Keratinocyte (primary cell): ENCODE results near the gene DNAJC18. TPM values are rescaled to one million over a fixed set of nuclear protein-coding genes. Genes with fewer than 3 reads are reported as not detected.
"Not testable (repeated sequence)": the region's sequence is repeated elsewhere in the genome, so short reads cannot be mapped to it uniquely, and the experiment has no call there.

Source experiments
- DNase-seq: peaks from one replicate; pipeline ENCODE4 v3.0.0-alpha.2; 2011; ENCODE audit warnings: low read depth, missing footprints, low spot score
- FAIRE-seq: peaks from 2 replicates; lab custom pipeline; 2011; peaks lifted over from hg19 to GRCh38; lab: Jason Lieb, UNC
- H2AFZ ChIP-seq: 2 replicates; pipeline ENCODE4 v1.6.0; 2012; ENCODE audit warnings: low read length, control low read depth, inconsistent platforms; ENCODE audit not compliant: control insufficient read depth
- H3K27ac ChIP-seq: 2 replicates; pipeline ENCODE4 v1.5.1; 2011; ENCODE audit warnings: low read length; ENCODE audit not compliant: control insufficient read depth, insufficient read depth
- H3K27me3 ChIP-seq: 3 replicates; pipeline ENCODE4 v1.6.0; 2011; ENCODE audit warnings: low read length; ENCODE audit not compliant: control insufficient read depth, insufficient read depth; ENCODE audit errors: extremely low read depth
- H3K36me3 ChIP-seq, 2 experiments: 2 replicates in 1 of 2; 3 replicates in 1 of 2; pipeline ENCODE4 v1.5.1; 2011; ENCODE audit warnings: low read length in 2 of 2, mild to moderate bottlenecking in 1 of 2; ENCODE audit not compliant: control insufficient read depth in 2 of 2, insufficient read depth in 2 of 2; ENCODE audit errors: extremely low read depth in 1 of 2
- H3K4me1 ChIP-seq: 3 replicates; pipeline ENCODE4 v1.5.1; 2011; ENCODE audit warnings: low read length; ENCODE audit not compliant: control insufficient read depth, insufficient read depth; ENCODE audit errors: extremely low read depth
- H3K4me2 ChIP-seq: 3 replicates; pipeline ENCODE4 v1.6.0; 2011; ENCODE audit warnings: low read depth, low read length; ENCODE audit not compliant: control insufficient read depth, insufficient read depth; ENCODE audit errors: extremely low read depth
- H3K4me3 ChIP-seq, 3 experiments: fragments of 200-600 bp in 1 of 3; sonication (generic) in 1 of 3; 2 replicates in 2 of 3; 3 replicates in 1 of 3; pipeline ENCODE4 v1.5.1; 2011 to 2016; ENCODE audit warnings: low read length in 3 of 3, mild to moderate bottlenecking in 3 of 3, control low read depth in 2 of 3, inconsistent platforms in 1 of 3, low read depth in 1 of 3, mixed read lengths in 1 of 3, mixed run types in 1 of 3, moderate library complexity in 1 of 3; ENCODE audit not compliant: control insufficient read depth in 2 of 3, insufficient read depth in 2 of 3; ENCODE audit errors: extremely low read depth in 1 of 3
- H3K79me2 ChIP-seq: 2 replicates; pipeline ENCODE4 v1.6.0; 2012; ENCODE audit warnings: low read length; ENCODE audit not compliant: control insufficient read depth, insufficient read depth
- H3K9ac ChIP-seq: 3 replicates; pipeline ENCODE4 v1.6.0; 2011; ENCODE audit warnings: low read length; ENCODE audit not compliant: control insufficient read depth, insufficient read depth; ENCODE audit errors: extremely low read depth
- H3K9me1 ChIP-seq: 3 replicates; pipeline ENCODE4 v1.6.0; 2011; ENCODE audit warnings: low read length; ENCODE audit not compliant: control insufficient read depth, insufficient read depth; ENCODE audit errors: extremely low read depth
- H3K9me3 ChIP-seq: 2 replicates; pipeline ENCODE4 v1.5.1; 2012; ENCODE audit warnings: low read depth, low read length; ENCODE audit not compliant: control insufficient read depth
- H4K20me1 ChIP-seq: 3 replicates; pipeline ENCODE4 v1.6.0; 2011; ENCODE audit warnings: low read length; ENCODE audit not compliant: control insufficient read depth, insufficient read depth; ENCODE audit errors: extremely low read depth
- CTCF ChIP-seq, 3 experiments: IDR thresholded peaks in 1 of 3; conservative IDR thresholded peaks in 1 of 3; optimal IDR thresholded peaks in 1 of 3; 2 replicates in 2 of 3; 3 replicates in 1 of 3; pipeline versions ENCODE3 to v1.5.1; 2011; ENCODE audit warnings: low read length in 3 of 3, mild to moderate bottlenecking in 3 of 3, moderate library complexity in 2 of 3, control low read depth in 1 of 3, inconsistent platforms in 1 of 3; ENCODE audit not compliant: insufficient read depth in 2 of 3; ENCODE audit errors: extremely low read depth in 1 of 3
- EZH2 ChIP-seq: IDR thresholded peaks from one replicate; pipeline ENCODE4 v1.6.1; 2012; ENCODE audit warnings: inconsistent platforms, mild to moderate bottlenecking, low read length, moderate library complexity
- dilution Hi-C: fragments of 300-500 bp; cut with MboI; formaldehyde crosslinking; loops from one replicate; pipeline ENCODE4 v1.7.0; 2020; ENCODE audit warnings: low sequenced_read_pairs; ENCODE audit not compliant: extremely low pct_ligation_motif_present
- polyA plus RNA-seq, 5 experiments: library from polyadenylated mRNA; depleted of rRNA in 3 of 5; stranded (reverse) in 3 of 5; stranded (forward) in 1 of 5; unstranded in 1 of 5; fragments of >200 nt; gene quantifications; 1 replicate in 1 of 5; 2 replicates in 3 of 5; 3 replicates in 1 of 5; pipeline versions ENCODE4 v1.2.1 to v1.2.3, GENCODE V29; 2011 to 2012; ENCODE audit warnings: missing spikeins in 2 of 5, low read depth in 1 of 5, low replicate concordance in 1 of 5

DNAJC18 gene
- polyA plus RNA-seq, 1 donor (not counting 4 experiments of a cell fraction or from before 2014, with no cell fraction given) = 6.6 TPM

- Histone ChIP-seq H3K9me3 (no peaks in the 10 kb centered on the region), H4K20me1 (no peaks in the 10 kb centered on the region), H3K4me2 (no peak overlapping the region), H2AFZ (no peak overlapping the region), H3K79me2 (peaks cover 4% of the 10 kb centered on the region), H3K9ac (no peak overlapping the region), H3K27ac (no peak overlapping the region), H3K4me3 (no peak overlapping the region), H3K4me1 (peaks cover 39% of the 10 kb centered on the region), H3K27me3 (no peaks in the 10 kb centered on the region), H3K36me3 (no peaks in the 10 kb centered on the region), H3K9me1 (no peaks in the 10 kb centered on the region)
- no peak for FAIRE-seq
- no peak for DNase-seq
- dilution Hi-C loops = no loop called here
- TF ChIP-seq CTCF (optimal IDR thresholded peaks at IDR 0.05 in 1 of 3, IDR thresholded peaks at IDR 0.05 in 1 of 3, conservative IDR thresholded peaks at IDR 0.05 in 1 of 3; ENCODE audit: extremely low read depth in 1 of 3, insufficient read depth in 2 of 3, low read length in 3 of 3) (no peak), EZH2 (no peak)
Measured at GRCh38 chr5:139388198-139388821, 51.0 kb downstream of the DNAJC18 start.

DNA sequence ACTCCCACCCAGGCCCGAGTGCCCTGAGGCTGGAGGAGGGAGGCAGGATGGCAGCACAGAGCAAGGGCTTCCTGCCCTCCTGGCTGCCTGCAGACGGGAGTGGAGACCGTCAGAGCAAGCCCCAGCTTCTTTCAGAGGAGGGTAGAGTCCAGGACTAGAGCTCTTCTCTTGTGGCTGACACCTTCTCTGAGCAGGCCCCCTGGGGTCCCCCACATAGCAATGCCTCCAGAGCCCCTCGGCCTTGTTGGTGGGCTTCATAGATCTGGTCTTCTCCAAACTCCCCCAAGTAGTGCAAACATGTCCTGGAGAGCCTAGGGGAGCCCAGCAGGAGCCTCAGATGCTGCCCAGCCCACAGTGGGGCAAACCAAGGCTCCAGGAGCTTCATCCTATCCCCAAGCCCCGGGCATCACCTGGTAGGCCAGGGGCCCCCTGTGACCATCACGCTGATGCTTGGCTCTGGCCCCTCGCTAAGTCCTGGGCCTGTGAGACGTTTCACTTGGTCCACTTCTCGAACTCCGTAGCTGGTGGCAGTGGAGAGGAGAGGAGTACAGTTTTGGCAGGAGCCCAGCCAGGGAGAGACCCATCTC, 51.6 kb downstream of the DNAJC18 start:
- Histone ChIP-seq H3K4me2 (no peak overlapping the region), H2AFZ (no peak overlapping the region), H3K9me3 (no peaks in the 10 kb centered on the region), H3K79me2 (no peaks in the 10 kb centered on the region), H3K27ac (no peak overlapping the region), H3K4me3 (no peak overlapping the region), H3K36me3 (no peaks in the 10 kb centered on the region), H3K9ac (no peak overlapping the region), H4K20me1 (no peaks in the 10 kb centered on the region), H3K27me3 (no peaks in the 10 kb centered on the region), H3K4me1 (peaks cover 37% of the 10 kb centered on the region), H3K9me1 (no peaks in the 10 kb centered on the region)
- dilution Hi-C loops = no loop called here
- DNase-seq = no peak
- TF ChIP-seq EZH2 = no peak
- no peak for TF ChIP-seq CTCF (optimal IDR thresholded peaks at IDR 0.05 in 1 of 3, IDR thresholded peaks at IDR 0.05 in 1 of 3, conservative IDR thresholded peaks at IDR 0.05 in 1 of 3; ENCODE audit: extremely low read depth in 1 of 3, insufficient read depth in 2 of 3, low read length in 3 of 3)
- no peak for FAIRE-seq

DNA sequence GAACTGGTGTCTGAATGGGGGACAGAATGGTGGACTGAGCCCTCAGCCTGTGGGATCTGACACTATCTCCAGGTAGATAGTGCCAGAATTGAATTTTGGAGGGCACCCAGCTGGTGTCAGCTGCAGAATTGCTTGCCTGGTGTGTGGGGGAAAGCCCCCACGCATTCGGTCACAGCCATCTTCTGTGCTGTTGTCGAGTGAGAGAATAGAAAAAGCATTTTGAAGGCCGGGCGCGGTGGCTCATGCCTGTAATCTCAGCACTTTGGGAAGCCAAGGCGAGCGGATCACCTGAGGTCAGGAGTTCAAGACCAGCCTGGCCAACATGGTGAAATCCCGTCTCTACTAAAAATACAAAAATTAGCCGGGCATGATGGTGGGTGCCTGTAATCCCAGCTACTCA, 52.4 kb downstream of the DNAJC18 start:
- dilution Hi-C loops, FAIRE-seq: not testable (repeated sequence)
- peaks cover 37% of the 10 kb centered on the region for H3K4me1 ChIP-seq

More for the DNA sequence above, 52.4 kb downstream of the DNAJC18 start:
- not testable (repeated sequence) for H4K20me1 ChIP-seq, H3K9me3 ChIP-seq, H3K27ac ChIP-seq, H3K4me3 ChIP-seq, DNase-seq, H3K27me3 ChIP-seq, H3K36me3 ChIP-seq, H3K9me1 ChIP-seq, H3K4me2 ChIP-seq, H3K9ac ChIP-seq, H2AFZ ChIP-seq, H3K79me2 ChIP-seq
